Globus pallidus (tissue), 1 donor: ENCODE data around the gene CHRNA3.
A peak's percentile ranks its signal among the peaks of the same experiment; 100 is the strongest.

Experiments used
- DNase-seq: peaks from one replicate; pipeline ENCODE4 v3.0.0-alpha.2; 2015; ENCODE audit warnings: low spot score

Gene CHRNA3

DNA sequence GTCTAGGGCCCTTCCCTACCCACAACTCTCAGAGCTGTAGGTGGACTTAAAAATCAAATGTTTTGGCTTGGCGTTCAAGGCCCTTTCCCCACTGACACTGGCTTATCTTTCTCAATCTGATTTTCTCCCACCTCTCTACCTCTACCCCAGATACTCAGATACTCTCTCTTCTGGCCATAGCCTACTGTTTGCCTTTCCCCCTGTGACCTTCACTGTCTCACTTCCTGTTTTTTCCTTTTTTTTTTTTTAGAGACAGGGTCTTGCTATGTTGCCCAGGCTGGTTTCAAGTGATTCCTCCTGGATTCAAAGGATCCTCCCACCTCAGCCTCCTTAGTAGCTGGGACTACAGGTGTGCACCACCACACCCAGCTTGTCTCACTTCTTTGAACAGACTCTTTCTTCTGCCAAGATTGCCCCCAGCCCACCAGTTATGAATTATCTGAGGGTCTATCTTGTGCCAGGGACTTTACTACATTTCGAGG is 15.6 kb upstream of the CHRNA3 start:
- no peak for DNase-seq

DNA sequence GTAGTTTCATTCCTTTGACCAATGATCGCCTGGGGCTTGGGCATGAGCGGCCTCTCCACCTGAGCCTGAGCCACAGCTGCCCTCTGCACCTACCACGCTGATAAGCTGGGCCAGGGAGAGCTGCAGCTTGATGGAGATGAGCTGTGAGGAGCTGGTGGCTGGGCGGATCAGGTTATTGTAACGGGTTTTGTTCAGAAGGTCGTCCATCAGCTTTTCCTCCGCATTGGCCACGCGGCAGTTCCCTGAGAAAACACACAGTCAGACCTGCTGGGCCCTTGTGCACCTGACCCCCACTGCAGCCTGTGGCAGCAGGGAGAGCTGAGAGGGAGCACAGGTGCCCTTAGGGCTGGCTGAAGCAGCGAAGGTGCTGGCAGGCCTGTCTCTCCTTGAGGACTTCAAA is 14.6 kb upstream of the CHRNA3 start:
- no peak for DNase-seq

- no peak for DNase-seq
These were observed 13.7 kb upstream of the CHRNA3 start for GRCh38 chr15:78634210-78635145.

GRCh38 chr15:78633348-78633747 is 12.6 kb upstream of the CHRNA3 start:
- DNase-seq: no peak

DNA sequence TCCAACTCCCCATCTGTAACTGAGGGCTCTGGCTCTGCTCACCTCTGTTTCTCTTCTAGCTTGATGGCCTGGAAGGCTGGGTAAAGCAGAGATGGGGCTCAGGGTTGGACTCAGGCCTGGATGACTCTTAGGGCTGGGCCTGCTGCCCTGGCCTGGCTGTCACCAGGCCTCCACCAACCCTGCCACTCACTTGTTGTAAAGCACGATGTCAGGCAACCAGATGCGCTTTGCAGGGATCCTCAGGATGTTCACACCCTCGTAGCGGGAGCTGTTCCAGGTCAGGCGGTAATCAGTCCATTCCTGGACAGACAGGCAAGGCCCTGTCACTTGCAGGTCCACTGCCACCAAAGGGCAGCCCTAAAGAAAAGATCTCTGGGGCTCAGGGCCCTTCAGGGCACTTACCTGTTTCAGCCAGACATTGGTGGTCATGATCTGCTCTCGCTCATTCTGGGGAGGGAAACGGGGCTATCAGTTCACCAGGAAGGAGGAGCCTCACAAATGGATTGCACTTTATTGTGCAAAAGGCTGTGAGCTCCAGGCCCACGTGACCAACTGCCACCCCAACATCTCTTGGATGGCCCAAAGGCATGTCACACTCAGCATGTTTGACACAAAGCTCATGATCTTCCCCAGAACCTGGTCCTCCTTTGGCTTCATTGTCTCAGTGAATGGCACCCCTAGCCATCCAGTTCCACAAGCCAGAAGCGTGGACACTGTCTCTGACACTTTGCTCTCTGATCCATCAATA is 10.3 kb upstream of the CHRNA3 start:
- DNase-seq: no peak

GRCh38 chr15:78629716-78630065 is 8.9 kb upstream of the CHRNA3 start:
- no peak for DNase-seq

DNA sequence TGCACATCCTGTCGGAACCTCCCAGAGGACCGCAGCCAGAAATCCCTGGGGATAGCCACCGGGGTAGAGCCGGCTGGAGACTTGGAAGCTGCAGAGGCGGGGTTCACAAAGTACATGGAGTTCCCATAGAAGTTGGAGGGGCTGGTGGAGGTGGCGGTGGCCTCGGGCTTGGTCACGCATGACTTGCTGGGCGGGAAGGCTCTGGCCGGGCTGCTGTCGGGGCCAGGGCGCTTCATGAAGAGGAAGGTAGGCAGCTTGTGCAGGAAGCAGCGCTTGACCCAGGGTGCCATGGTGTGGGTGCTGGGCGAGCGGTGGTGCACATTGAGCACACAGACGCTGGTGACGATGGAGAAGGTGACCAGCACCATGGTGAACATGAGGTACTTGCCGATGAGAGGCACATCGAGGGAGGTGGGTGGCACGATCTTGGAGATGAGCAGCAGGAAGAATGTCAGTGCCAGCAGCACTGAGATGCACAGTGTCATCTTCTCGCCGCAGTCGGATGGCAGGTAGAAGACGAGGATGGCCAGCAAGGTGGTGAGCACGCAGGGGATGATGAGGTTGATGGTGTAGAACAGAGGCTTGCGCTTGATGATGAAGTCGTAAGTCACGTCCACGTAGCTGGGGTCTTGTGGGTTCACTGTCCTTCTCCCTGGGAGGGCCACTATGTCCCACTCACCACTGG is 8.4 kb upstream of the CHRNA3 start:
- DNase-seq: no peak

GRCh38 chr15:78628227-78628626 is 7.4 kb upstream of the CHRNA3 start:
- DNase-seq: no peak

DNA sequence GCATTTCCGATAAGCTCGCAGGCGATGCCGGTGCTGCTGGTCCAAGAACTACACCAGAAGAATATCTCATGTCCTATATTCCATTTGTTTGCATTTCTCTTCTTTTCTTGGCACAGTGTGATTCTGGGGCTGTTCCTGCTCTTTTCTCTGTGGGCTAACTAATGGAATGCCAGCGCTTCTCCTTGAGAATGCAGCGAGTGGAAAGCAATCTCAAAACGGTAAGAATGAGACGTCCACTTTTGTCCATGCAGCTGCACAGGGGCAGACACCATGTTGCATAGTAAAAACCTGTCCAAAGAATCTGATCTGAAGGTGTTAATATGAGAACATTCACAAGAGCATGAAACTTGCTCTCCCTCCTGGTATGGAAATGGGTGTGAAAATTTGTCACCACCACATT is 6.6 kb upstream of the CHRNA3 start:
- DNase-seq: no peak

DNA sequence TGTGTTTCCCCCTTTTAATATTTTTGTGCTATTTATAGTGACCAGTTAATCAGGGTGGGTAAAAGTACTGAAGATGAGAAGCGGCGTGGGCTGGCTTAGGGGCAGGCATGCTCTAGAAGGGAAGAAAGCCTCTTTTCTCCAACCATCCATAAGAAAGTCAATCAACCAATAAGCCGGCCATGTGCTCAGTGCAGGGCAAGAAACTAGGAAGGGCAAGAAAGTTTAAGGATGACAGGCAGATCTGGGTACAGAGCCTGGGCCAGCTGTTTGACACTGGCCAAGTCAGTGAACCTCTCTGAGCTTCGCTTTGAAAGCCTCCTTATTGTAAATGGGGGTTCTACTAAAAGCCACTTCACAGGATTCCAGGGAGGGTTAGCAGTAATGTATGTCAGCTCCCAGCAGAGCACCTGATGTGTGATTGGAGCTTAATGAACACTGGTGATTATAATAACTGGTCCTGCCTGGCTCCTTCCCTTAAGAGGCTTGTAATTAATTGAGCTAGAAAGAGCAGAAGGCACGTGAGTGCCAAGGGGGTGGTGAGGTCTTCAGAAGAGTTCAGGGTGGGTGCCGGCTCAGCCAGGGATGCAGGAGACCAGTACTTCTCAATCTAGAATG is 5.7 kb upstream of the CHRNA3 start:
- DNase-seq: no peak

- DNase-seq: no peak
These were observed 4.9 kb upstream of the CHRNA3 start for GRCh38 chr15:78625606-78626280.

- DNase-seq: no peak
These were observed 4.1 kb upstream of the CHRNA3 start for GRCh38 chr15:78624651-78625590.

DNA sequence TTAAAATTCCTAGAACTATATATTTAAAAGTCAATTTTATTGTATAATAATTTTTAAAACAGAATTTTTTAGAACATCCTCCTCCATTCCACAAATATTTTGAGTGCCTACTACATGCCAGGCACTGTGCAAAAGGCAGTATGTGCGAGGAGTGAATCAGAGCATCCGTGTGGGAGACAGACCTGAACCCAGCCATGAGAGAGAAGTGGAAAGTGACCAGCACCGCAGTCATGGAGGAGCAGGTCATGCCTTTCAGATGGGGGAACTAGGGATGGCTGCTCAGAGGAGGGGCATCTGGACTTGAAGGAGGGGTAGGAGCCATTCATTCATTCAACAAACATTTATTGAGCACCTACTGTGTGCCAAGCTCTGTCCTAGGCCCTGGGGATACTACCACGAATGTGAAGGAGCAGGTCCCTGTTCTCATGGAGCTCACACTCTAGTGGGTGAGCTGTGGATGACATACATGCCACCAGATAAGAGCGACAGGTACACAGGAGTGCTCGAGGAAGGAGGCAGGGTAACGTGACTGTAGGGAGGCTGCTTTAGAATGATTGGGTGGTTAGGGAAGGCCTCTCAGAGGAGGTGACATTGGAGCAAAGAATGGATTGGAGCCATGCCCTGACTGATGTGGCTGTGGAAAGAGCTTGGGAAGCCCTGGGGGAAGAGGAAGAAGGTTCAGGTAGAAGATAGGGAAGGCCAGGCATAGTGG is 3.1 kb upstream of the CHRNA3 start:
- no peak for DNase-seq

GRCh38 chr15:78621810-78622402 is 1.1 kb upstream of the CHRNA3 start:
- no peak for DNase-seq

DNA sequence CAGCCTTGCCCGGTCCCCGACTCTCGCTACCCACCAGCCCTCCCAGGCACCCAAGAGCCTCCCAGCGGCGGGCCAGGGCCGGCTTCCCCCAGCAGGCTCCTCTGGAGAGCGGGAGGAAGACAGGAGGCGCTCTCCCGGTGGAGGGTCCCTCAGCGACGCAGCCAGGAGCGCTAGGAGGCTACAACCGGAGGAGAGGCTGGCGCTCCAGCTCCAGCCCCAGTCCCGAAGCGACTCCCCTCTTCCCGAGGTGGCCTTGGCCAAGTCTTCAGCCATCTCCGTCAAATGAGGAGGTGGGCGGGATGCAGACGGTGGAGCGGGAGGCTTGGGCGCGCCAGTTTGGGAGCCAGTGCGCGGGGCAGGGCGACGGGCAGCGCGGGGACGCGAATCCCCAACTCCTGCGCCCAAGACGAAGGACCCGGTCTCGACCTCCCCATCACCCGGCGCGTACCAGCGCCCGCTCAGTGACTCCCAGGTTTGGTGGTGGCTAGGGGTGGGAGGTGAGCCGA is 722 bp downstream of the CHRNA3 start:
- DNase-seq: no peak

DNA sequence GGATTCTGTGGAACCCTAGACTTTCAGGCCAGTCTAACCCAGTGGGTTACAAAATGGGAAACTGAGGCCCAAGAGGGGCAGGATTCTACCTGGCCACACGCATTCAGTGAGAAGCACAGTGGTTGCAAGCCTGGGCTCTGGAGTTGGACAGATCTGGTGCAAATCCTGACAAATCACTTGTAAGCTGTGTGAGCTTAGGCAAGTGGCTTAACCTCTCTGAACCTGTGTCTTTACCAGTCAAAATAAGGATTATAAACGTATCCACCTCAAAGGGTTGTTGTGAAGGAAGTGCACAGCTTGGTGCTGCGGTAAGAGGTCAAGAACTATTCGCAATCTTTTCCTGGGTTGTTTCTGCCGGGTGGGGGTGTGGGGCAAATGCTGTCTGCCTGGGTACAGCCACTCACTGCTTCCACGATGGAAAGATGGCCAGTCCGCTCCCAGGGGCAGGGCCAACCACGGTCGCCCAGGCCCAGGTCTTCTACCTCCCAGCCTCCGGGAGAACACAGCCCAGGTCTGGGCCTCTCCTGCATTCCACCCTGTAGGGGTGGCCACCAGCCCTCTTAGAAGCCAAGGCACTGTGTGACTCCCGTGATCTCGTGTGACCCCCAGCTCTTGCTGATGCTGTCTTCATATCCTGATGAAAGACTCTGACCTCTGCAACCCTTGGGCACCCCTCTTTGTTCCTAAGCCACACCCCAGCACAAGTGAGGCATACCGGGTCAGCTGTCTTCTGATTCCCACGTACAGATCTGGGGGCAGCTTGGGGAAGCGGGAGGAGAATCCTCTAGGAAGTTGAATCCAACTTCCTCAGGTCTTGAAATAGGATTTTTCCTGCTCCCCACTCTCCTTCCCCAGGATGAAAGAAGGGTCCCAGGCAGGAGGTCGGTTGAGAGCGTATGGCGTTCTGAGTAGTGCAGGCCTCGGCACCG is 1.5 kb downstream of the CHRNA3 start:
- no peak for DNase-seq

GRCh38 chr15:78618490-78618934 is 2.3 kb downstream of the CHRNA3 start:
- peak; percentile 73 for DNase-seq

DNA sequence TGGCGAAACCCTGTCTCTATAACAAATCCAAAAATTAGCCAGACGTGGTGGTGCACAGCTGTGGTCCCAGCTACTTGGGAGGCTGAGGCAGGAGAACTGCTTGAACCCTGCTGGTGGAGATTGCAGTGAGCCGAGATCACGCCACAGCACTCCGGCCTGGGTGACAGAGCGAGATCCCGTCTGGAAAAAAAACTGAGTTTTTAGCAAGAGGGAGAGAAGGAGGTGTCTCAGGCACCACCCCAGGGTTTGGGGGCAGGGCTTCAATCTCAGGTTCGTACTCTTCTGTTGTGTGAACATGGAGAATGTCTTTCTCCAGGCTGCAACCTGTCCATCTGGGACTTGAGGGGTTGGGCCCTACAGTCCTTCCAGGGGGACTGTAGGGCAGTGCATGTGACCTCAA is 2.7 kb downstream of the CHRNA3 start:
- DNase-seq: no peak
